Erythroblast (primary cell): ENCODE results near the gene LGALS7.

ENCODE experiments used
- DNase-seq, 2 experiments: peaks; one replicate each; lab custom pipeline; 2025; lab: John Stamatoyannopoulos, UW
- GATA1 ChIP-seq: IDR thresholded peaks from 2 replicates; pipeline ENCODE4 v1.6.1; 2011; ENCODE audit warnings: low read depth, mild to moderate bottlenecking, control low read depth, low read length, moderate library complexity
- POLR2A ChIP-seq: IDR thresholded peaks from 2 replicates; pipeline ENCODE4 v1.6.1; 2011; ENCODE audit warnings: mild to moderate bottlenecking, low read length

Gene LGALS7

DNA sequence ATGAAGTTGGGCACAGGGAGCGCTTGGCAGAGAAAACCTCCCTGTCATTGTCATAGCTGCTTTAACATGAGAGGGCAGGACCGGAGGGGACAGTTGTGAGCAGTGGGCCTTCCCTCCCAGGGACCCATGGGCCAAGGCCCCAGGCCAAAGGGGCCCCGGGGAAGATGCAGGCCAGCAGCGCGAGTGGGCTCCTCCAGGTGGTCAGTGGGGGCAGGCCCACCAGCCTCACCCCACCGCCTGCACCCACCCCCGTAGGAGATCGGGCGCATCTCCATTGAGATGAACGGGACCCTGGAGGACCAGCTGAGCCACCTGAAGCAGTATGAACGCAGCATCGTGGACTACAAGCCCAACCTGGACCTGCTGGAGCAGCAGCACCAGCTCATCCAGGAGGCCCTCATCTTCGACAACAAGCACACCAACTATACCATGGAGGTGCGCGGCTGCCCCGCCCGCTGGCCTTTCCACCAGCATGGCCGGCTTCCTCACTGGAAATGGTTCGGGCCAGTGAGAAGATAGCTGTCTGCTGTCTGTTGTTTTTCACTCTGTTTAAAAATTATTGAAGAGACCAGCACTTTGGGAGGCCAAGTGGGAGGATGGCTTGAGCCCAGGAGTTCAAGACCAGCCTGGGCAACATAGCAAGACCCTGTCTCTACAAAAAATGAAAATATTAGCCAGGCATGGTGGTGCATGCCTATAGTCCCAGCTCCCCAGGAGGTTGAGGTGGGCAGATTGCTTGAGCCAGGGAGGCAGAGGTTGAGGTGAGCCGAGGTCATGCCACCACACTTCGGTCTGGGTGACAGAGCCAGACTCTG, 47.6 kb downstream of the LGALS7 start:
- TF ChIP-seq GATA1 (no peak), POLR2A (no peak)
- no peak for DNase-seq

DNA sequence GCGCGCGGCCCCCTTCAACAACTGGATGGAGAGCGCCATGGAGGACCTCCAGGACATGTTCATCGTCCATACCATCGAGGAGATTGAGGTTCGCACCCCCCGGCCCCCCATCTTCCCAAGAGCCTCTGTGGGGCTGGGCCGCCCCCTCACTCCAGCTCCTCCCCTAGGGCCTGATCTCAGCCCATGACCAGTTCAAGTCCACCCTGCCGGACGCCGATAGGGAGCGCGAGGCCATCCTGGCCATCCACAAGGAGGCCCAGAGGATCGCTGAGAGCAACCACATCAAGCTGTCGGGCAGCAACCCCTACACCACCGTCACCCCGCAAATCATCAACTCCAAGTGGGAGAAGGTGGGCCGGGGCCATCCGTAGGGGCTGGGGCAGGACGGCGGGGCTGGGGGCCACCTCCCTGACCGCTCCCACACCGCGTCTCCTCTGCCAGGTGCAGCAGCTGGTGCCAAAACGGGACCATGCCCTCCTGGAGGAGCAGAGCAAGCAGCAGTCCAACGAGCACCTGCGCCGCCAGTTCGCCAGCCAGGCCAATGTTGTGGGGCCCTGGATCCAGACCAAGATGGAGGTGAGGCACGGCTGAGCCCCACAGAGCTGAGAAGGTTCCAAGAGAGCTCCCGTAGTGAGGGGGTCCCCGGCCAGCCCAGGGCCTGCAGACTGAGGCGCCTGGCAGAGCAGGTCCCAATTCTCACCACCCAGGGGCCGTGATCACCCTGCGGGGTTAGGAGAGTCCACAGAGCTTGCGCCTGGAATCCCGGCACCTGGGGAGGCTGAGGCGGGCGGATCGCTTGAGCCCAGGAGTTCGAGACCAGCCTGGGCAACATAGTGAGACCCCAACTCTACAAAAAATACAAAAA, 49.1 kb downstream of the LGALS7 start:
- TF ChIP-seq POLR2A, result no peak
- TF ChIP-seq GATA1, result no peak

DNA sequence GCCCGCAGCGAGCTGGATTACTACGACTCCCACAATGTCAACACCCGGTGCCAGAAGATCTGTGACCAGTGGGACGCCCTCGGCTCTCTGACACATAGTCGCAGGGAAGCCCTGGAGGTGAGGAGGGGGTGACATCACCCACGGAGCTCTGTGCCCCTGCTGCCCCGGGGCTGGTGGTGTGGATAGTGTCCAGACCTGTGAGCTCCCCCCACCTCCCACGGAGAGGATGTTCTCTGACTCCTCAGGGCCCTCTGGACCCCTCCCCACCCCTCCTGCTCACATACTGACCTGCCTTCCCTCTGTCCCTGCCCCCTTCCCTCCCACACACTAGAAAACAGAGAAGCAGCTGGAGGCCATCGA, 49.7 kb downstream of the LGALS7 start:
- TF ChIP-seq POLR2A (no peak), GATA1 (no peak)
- no peak for DNase-seq

More for the DNA sequence above, 49.1 kb downstream of the LGALS7 start:
- no peak for DNase-seq

DNA sequence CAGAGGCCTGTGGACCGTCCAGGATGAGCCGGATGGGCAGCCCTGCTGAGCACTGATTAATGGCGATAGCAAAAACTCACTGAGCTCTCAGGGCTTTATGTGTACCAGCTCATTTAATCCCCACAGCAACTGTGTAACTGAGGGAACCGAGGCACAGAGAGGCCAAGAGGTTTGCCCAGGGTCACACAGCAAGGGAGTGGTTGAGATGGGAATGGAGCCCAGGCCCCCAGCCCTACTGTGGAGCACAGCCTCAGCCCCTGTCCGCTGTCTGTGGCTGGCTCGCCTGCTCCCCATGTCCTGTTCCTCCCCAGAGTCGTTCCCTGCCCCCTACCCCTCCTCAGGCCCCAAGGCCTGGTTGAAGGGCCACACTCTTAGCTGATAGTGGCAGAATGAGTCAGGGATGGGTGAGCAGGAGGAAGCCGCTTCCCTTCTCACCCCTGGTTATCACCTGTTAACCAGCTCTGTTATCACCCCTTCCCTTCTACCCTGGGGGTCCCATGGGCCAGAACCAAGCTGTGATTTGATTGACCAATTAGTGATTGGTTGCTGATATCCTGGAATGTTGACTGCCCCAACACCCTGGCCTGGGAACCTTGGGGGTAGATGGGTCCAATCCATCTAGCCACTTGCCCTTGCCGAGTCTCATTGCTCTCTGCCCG, 50.2 kb downstream of the LGALS7 start:
- no peak for DNase-seq
- no peak for TF ChIP-seq POLR2A
- no peak for TF ChIP-seq GATA1

DNA sequence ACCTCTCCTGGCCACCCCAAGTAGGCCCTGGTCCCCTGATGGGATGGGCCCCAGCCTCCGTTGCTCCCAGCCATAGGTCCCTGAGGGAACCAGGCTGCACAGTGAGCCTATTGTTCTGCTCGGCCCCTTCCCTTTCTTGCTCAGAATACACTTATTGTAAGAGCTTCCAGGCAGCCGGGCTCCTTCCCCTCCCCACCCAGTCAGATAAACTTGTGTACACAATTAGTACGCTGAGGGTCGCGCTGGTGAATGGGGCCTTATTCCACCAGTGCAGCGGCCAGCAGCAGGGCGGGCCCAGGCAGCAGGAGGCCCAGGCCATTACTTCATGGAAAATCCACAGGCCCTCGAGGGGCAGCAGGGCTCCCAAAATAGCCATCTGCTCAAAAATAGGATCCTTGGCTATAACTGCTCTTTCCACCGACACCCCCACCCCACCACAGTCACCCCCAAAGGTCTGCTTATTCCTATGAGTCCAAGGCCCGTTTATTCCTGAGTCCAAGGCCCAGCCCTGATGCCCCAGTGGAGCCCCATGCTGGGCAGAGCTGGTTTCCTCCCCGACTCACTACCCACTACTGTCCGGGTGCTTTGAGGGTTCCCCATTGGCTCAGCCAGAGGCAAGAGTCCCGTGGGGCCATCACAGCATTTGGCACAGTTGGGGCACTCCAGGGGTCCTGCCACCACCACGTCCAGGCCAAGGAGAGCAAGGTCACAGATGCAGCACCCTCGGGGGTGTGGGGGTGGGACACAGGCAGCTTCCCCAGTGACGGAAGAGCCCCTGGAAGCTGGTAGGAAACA, 51.1 kb downstream of the LGALS7 start:
- DNase-seq, result no peak
- TF ChIP-seq GATA1 (no peak), POLR2A (no peak)

DNA sequence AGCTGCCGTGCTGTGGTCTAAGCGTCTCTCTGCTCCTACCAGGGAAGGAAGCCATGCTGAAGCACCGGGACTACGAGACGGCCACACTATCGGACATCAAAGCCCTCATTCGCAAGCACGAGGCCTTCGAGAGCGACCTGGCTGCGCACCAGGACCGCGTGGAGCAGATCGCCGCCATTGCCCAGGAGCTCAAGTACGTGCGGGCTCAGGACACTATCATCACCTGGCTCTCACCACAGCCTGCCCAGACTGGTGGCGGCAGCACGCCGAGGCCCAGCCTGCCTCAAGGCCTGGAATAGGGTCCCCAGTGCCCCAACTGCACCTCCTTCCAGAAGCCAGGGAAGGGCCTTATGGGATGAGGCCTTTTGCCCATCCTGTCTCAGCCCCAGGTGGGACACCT, 51.8 kb downstream of the LGALS7 start:
- TF ChIP-seq POLR2A, result no peak
- no peak for TF ChIP-seq GATA1
- no peak for DNase-seq
